ENCODE data around the gene TRIM2. TPM values are rescaled to one million over a fixed set of nuclear protein-coding genes. Genes with fewer than 3 reads are reported as not detected.

The TRIM2 gene
- polyA plus RNA-seq, 4 donors, result 17.8 to 107 (median 22.1) TPM

GRCh38 chr4:153249199-153250041, 45.2 kb downstream of the TRIM2 start:
- 5 to 10% (median 6%) methylated on average over 43 to 44 of the region's 44 CpGs for WGBS, 3 donors
- FAIRE-seq (no peak), DNase-seq (peak; percentile 74 to 95)
- Histone ChIP-seq H3K27ac (ENCODE audit: low read depth in 1 of 3, low read length in 2 of 3) (peak overlapping the region in 2 of 3 donors; percentile 80 to 88), H3K4me3 (ENCODE audit: low read depth in 1 of 3, low read length in 3 of 3) (peak overlapping the region; percentile 19 to 45 (median 44)), H3K36me3 (ENCODE audit: control insufficient read depth in 3 of 3, insufficient read depth in 2 of 3, low read depth in 1 of 3, low read length in 3 of 3) (peaks cover 0 to 41% (median 0%) of the 10 kb centered on the region in 3 donors), H3K27me3 (ENCODE audit: control insufficient read depth in 3 of 3, insufficient read depth in 3 of 3, low read length in 3 of 3) (no peaks in the 10 kb centered on the region), H3K9me3 (ENCODE audit: control insufficient read depth in 2 of 2, insufficient read depth in 1 of 2, low read depth in 1 of 2, low read length in 1 of 2) (no peaks in the 10 kb centered on the region), H3K4me1 (ENCODE audit: control insufficient read depth in 3 of 3, insufficient read depth in 2 of 3, low read depth in 1 of 3, low read length in 2 of 3) (peaks cover 1 to 47% (median 3%) of the 10 kb centered on the region in 3 donors)

- 35 to 61% (median 46%) methylated on average over 3 of the region's 3 CpGs for WGBS, 3 donors
- Histone ChIP-seq H3K4me1 (ENCODE audit: control insufficient read depth in 3 of 3, insufficient read depth in 2 of 3, low read depth in 1 of 3, low read length in 2 of 3) (peaks cover 0 to 24% (median 1%) of the 10 kb centered on the region in 3 donors), H3K27me3 (ENCODE audit: control insufficient read depth in 3 of 3, insufficient read depth in 3 of 3, low read length in 3 of 3) (no peaks in the 10 kb centered on the region), H3K9me3 (ENCODE audit: control insufficient read depth in 2 of 2, insufficient read depth in 1 of 2, low read depth in 1 of 2, low read length in 1 of 2) (no peaks in the 10 kb centered on the region), H3K4me3 (ENCODE audit: low read depth in 1 of 3, low read length in 3 of 3) (no peak overlapping the region), H3K36me3 (ENCODE audit: control insufficient read depth in 3 of 3, insufficient read depth in 2 of 3, low read depth in 1 of 3, low read length in 3 of 3) (peaks cover 0 to 36% (median 0%) of the 10 kb centered on the region in 3 donors), H3K27ac (ENCODE audit: low read depth in 1 of 3, low read length in 2 of 3) (no peak overlapping the region)
- FAIRE-seq (no peak), DNase-seq (no peak)
These were observed 47.9 kb downstream of the TRIM2 start for GRCh38 chr4:153252122-153252521.

- peaks cover 0 to 34% (median 0%) of the 10 kb centered on the region in 3 donors for H3K36me3 ChIP-seq (ENCODE audit: control insufficient read depth in 3 of 3, insufficient read depth in 2 of 3, low read depth in 1 of 3, low read length in 3 of 3)
- no peaks in the 10 kb centered on the region for H3K9me3 ChIP-seq (ENCODE audit: control insufficient read depth in 2 of 2, insufficient read depth in 1 of 2, low read depth in 1 of 2, low read length in 1 of 2)
- H3K27ac ChIP-seq (ENCODE audit: low read depth in 1 of 3, low read length in 2 of 3), result no peak overlapping the region
- no peaks in the 10 kb centered on the region for H3K27me3 ChIP-seq (ENCODE audit: control insufficient read depth in 3 of 3, insufficient read depth in 3 of 3, low read length in 3 of 3)
- no peak for FAIRE-seq
- no peak for DNase-seq
- 77 to 98% (median 80%) methylated on average over 3 of the region's 3 CpGs for WGBS, 3 donors
- no peak overlapping the region for H3K4me3 ChIP-seq (ENCODE audit: low read depth in 1 of 3, low read length in 3 of 3)
- peaks cover 0 to 5% (median 0%) of the 10 kb centered on the region in 3 donors for H3K4me1 ChIP-seq (ENCODE audit: control insufficient read depth in 3 of 3, insufficient read depth in 2 of 3, low read depth in 1 of 3, low read length in 2 of 3)
These were observed 51.0 kb downstream of the TRIM2 start for GRCh38 chr4:153255233-153255632.

- Histone ChIP-seq H3K9me3 (ENCODE audit: control insufficient read depth in 2 of 2, insufficient read depth in 1 of 2, low read depth in 1 of 2, low read length in 1 of 2) (peaks cover 0 to 13% of the 10 kb centered on the region in 2 donors), H3K4me3 (ENCODE audit: low read depth in 1 of 3, low read length in 3 of 3) (no peak overlapping the region), H3K27me3 (ENCODE audit: control insufficient read depth in 3 of 3, insufficient read depth in 3 of 3, low read length in 3 of 3) (no peaks in the 10 kb centered on the region), H3K36me3 (ENCODE audit: control insufficient read depth in 3 of 3, insufficient read depth in 2 of 3, low read depth in 1 of 3, low read length in 3 of 3) (peaks cover 0 to 27% (median 0%) of the 10 kb centered on the region in 3 donors), H3K4me1 (ENCODE audit: control insufficient read depth in 3 of 3, insufficient read depth in 2 of 3, low read depth in 1 of 3, low read length in 2 of 3) (no peaks in the 10 kb centered on the region), H3K27ac (ENCODE audit: low read depth in 1 of 3, low read length in 2 of 3) (no peak overlapping the region)
- WGBS, 3 donors, result 42 to 73% (median 49%) methylated on average over 11 of the region's 11 CpGs
- DNase-seq, result no peak
- FAIRE-seq, result no peak
These were observed 52.9 kb downstream of the TRIM2 start for GRCh38 chr4:153257151-153257620.

GRCh38 chr4:153257991-153258390, 53.7 kb downstream of the TRIM2 start:
- no peak for FAIRE-seq
- Histone ChIP-seq H3K9me3 (ENCODE audit: control insufficient read depth in 2 of 2, insufficient read depth in 1 of 2, low read depth in 1 of 2, low read length in 1 of 2) (peaks cover 0 to 14% of the 10 kb centered on the region in 2 donors), H3K27ac (ENCODE audit: low read depth in 1 of 3, low read length in 2 of 3) (no peak overlapping the region), H3K36me3 (ENCODE audit: control insufficient read depth in 3 of 3, insufficient read depth in 2 of 3, low read depth in 1 of 3, low read length in 3 of 3) (peaks cover 0 to 24% (median 0%) of the 10 kb centered on the region in 3 donors), H3K27me3 (ENCODE audit: control insufficient read depth in 3 of 3, insufficient read depth in 3 of 3, low read length in 3 of 3) (no peaks in the 10 kb centered on the region), H3K4me3 (ENCODE audit: low read depth in 1 of 3, low read length in 3 of 3) (no peak overlapping the region), H3K4me1 (ENCODE audit: control insufficient read depth in 3 of 3, insufficient read depth in 2 of 3, low read depth in 1 of 3, low read length in 2 of 3) (no peaks in the 10 kb centered on the region)
- no peak for DNase-seq
- 62 to 67% (median 66%) methylated on average over 5 of the region's 5 CpGs for WGBS, 3 donors

- Histone ChIP-seq H3K36me3 (ENCODE audit: control insufficient read depth in 3 of 3, insufficient read depth in 2 of 3, low read depth in 1 of 3, low read length in 3 of 3) (peaks cover 0 to 24% (median 0%) of the 10 kb centered on the region in 3 donors), H3K9me3 (ENCODE audit: control insufficient read depth in 2 of 2, insufficient read depth in 1 of 2, low read depth in 1 of 2, low read length in 1 of 2) (peaks cover 0 to 14% of the 10 kb centered on the region in 2 donors), H3K4me3 (ENCODE audit: low read depth in 1 of 3, low read length in 3 of 3) (no peak overlapping the region), H3K27me3 (ENCODE audit: control insufficient read depth in 3 of 3, insufficient read depth in 3 of 3, low read length in 3 of 3) (no peaks in the 10 kb centered on the region), H3K4me1 (ENCODE audit: control insufficient read depth in 3 of 3, insufficient read depth in 2 of 3, low read depth in 1 of 3, low read length in 2 of 3) (no peaks in the 10 kb centered on the region), H3K27ac (ENCODE audit: low read depth in 1 of 3, low read length in 2 of 3) (no peak overlapping the region)
- DNase-seq, result no peak
- 71 to 84% (median 73%) methylated on average over 4 of the region's 4 CpGs for WGBS, 3 donors
- FAIRE-seq, result no peak
These were observed 54.5 kb downstream of the TRIM2 start for GRCh38 chr4:153258750-153259149.

- 61 to 86% (median 76%) methylated on average over 4 of the region's 4 CpGs for WGBS, 3 donors
- H3K27ac ChIP-seq (ENCODE audit: low read depth in 1 of 3, low read length in 2 of 3), result no peak overlapping the region
- peaks cover 0 to 14% of the 10 kb centered on the region in 2 donors for H3K9me3 ChIP-seq (ENCODE audit: control insufficient read depth in 2 of 2, insufficient read depth in 1 of 2, low read depth in 1 of 2, low read length in 1 of 2)
- no peak overlapping the region for H3K4me3 ChIP-seq (ENCODE audit: low read depth in 1 of 3, low read length in 3 of 3)
- no peak for FAIRE-seq
- H3K36me3 ChIP-seq (ENCODE audit: control insufficient read depth in 3 of 3, insufficient read depth in 2 of 3, low read depth in 1 of 3, low read length in 3 of 3), result peaks cover 0 to 21% (median 0%) of the 10 kb centered on the region in 3 donors
- H3K4me1 ChIP-seq (ENCODE audit: control insufficient read depth in 3 of 3, insufficient read depth in 2 of 3, low read depth in 1 of 3, low read length in 2 of 3), result no peaks in the 10 kb centered on the region
- no peaks in the 10 kb centered on the region for H3K27me3 ChIP-seq (ENCODE audit: control insufficient read depth in 3 of 3, insufficient read depth in 3 of 3, low read length in 3 of 3)
- no peak for DNase-seq
These were observed 55.4 kb downstream of the TRIM2 start for GRCh38 chr4:153259661-153260060.

- FAIRE-seq (no peak), DNase-seq (no peak)
- Histone ChIP-seq H3K4me3 (ENCODE audit: low read depth in 1 of 3, low read length in 3 of 3) (no peak overlapping the region), H3K36me3 (ENCODE audit: control insufficient read depth in 3 of 3, insufficient read depth in 2 of 3, low read depth in 1 of 3, low read length in 3 of 3) (peaks cover 0 to 19% (median 0%) of the 10 kb centered on the region in 3 donors), H3K4me1 (ENCODE audit: control insufficient read depth in 3 of 3, insufficient read depth in 2 of 3, low read depth in 1 of 3, low read length in 2 of 3) (no peaks in the 10 kb centered on the region), H3K9me3 (ENCODE audit: control insufficient read depth in 2 of 2, insufficient read depth in 1 of 2, low read depth in 1 of 2, low read length in 1 of 2) (peaks cover 0 to 14% of the 10 kb centered on the region in 2 donors), H3K27ac (ENCODE audit: low read depth in 1 of 3, low read length in 2 of 3) (no peak overlapping the region), H3K27me3 (ENCODE audit: control insufficient read depth in 3 of 3, insufficient read depth in 3 of 3, low read length in 3 of 3) (no peaks in the 10 kb centered on the region)
- 53 to 65% (median 58%) methylated on average over 3 of the region's 3 CpGs for WGBS, 3 donors
These were observed 55.9 kb downstream of the TRIM2 start for GRCh38 chr4:153260132-153260531.
